CD4-positive, alpha-beta T cell treated with Interleukin-12 subunit alpha and Interleukin-12 subunit beta, for 1 hour (primary cell): ENCODE data around the gene ZNF865.
A peak's percentile ranks its signal among the peaks of the same experiment; 100 is the strongest.

Experiments used
- DNase-seq: peaks from one replicate; pipeline ENCODE4 v3.0.0-alpha.2; 2020

Gene ZNF865

GRCh38 chr19:55626350-55626749 is 20.9 kb downstream of the ZNF865 start:
- peak; percentile 82 for DNase-seq

GRCh38 chr19:55632463-55632834 is 27.0 kb downstream of the ZNF865 start:
- peak; percentile 92 for DNase-seq

DNA sequence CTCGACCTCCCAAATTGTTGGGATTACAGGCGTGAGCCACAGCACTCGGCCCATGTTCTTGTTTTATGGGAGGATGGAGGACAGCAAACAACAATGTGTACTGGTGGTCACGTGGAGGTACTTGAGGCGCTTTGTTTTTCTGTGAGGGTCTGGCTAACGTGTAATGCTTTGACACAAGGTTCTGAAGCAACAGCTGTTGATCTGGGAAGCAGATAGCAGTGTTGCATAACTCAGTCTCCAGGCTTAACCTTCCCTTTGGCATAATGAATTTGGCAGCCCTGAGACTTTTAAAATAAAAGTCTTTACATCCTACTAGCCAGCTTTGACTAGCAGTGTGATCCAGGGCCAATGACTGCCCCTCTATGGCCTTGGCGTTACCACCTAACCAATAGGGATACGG is 28.4 kb downstream of the ZNF865 start:
- DNase-seq, result no peak

DNA sequence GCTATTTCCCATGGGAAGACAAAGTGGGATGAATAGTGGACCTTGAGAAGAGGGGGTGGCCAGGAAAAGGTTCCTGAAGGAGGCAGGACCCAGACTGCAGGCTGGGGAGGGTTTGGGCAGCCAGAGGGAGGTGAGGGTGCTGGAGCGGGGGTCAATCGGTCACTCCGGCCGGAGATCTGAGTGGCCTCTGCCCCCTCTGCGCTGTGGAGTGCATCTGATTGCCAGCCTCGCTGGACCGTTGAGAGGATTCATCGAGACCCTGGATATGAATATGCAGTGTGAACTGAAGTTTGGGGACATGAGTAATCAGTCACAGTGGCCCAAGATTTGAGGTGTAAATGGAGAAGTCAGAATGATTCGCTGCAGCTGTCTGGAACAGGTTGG is 29.9 kb downstream of the ZNF865 start:
- peak; percentile 33 for DNase-seq

DNA sequence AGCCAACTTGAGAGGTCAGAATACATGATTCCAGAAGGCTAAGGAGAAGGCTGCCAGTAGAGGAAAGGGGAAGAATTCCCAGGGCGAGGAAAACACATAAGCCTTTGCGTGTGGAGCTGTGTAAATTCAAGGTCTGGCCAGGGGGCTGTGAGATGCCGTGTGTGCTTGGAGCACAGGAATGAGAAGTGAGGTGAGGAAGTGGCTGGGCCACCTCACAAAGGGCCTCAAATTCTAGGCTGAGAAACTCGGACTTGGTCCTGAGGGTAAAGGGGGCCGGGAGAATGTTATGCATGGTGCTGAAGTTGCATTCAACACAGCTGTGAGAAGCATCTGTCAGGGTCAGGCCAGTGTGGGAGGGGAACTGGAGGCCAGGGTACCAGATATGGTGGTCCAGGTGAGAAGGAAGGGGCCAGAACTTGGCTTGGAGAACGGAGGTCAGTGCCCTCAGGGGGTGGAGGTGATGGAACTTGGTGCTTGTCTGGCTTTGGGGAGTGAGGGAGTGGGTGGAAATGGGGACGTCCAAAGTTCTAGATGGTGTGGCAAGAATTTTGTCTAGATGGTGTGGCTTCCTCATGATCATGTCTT is 30.5 kb downstream of the ZNF865 start:
- no peak for DNase-seq

DNA sequence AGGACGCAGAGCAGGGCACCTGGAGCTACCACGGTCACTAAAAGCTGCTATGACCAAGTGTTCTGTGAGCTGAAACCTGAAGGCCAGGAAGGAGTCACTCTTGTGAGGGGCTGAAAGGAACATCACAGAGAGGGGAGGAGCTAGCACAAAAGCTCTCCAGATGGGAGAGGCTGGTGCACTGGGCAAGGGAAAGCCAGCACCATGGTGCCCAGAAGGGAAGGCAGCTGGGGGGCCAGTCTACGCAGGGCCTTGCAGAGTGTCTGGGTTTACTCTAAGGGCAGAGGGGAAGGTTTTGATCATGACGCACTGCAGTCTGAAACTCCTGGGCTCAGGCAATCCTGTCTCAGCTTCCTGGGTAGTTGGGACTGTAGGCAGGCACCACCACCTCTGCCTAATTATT is 31.3 kb downstream of the ZNF865 start:
- no peak for DNase-seq

DNA sequence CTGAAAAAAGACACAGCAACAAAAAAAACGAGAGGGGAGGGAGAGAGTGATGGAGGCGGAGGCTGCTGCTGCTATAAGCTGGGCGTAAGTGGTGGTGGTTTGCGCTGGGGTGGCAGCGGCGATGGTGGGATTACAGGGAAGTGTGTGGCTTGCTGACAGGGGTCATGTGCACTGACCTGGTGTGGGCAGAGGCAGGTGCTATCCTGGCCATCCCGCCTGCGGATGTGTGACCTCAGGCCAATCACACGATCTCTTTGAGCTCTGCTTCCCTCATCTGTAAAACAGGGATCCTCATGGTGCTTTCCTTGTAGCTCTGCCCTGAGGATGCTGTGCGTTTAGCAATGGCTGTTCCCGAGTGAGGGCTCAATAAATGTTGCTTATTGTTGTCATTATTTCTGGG is 32.1 kb downstream of the ZNF865 start:
- no peak for DNase-seq

DNA sequence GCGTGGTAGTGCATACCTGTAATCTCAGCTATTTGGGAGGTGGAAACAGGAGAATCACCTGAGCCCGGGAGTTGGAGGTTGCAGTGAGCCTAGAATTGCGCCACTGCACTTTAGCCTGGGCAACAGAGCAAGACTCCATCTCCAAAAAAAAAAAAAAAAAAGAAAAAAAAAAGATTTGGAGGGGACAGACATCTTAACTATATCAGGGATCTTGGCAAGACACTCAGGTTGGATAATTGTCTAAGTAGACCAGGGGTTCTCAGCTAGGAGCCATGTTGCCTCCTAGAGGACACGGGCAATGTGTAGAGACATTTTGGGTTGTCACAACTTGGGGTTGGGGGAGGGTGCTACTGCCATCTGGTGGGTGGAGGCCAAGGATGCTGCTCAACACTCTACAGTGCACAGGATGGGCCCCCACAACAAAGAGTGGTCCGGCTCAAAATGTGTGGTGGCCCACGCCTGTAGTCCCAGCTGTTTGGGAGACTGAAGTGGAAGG is 33.5 kb downstream of the ZNF865 start:
- peak; percentile 76 for DNase-seq

GRCh38 chr19:55640043-55640576 is 34.7 kb downstream of the ZNF865 start:
- peak; percentile 82 for DNase-seq

DNA sequence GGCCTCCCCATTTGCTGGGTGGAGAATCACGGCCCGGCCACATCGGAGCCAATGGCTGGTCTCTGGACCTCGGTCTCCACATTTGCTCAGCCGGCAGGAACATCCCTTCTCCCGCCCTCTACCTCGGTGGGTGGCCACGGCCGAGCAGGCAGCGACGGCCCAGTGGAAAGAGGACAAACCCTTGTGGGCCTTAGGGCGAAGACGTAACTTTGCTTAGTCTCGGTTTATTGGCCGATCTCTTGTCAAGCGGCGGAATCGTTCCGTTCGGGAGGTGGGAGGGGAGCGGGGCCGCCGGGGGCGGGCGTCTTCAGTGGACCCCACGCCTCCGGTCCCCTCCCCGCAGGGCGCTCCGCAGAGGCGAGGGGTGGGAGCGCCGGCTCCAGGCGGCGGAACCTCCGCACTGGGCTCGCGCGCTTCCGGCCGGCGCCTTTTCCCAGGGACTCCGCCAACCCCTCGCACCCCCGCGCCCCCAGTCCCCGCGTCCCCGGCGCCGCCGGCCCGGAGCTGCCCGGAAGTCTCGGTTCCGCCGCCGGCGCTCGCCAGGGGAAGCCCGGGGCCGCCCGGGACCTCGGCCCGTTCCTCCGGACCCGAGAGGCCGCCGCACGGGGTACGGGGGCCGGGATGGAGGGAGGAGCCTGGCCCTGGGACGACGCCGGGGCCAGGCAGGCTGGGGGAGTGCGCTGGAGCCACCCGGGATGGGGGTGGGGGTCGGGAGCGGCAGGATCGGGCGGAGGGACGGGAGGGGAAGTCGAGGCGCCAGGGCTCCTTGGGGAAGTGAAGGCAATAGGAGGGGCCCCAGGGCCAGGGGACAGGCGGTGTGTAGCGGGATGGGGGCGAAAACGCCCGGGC is 35.4 kb downstream of the ZNF865 start, which contains the start of gene ZNF580:
Gene ZNF580 (plus strand): TSS at position 426 of the 849 bp plus-strand sequence. CDS start 1,507 bp downstream, outside the sequence.
- DNase-seq, result peak; percentile 70

- DNase-seq, result peak; percentile 55
These were observed 36.1 kb downstream of the ZNF865 start for GRCh38 chr19:55641426-55642152.

- no peak for DNase-seq
These were observed 36.9 kb downstream of the ZNF865 start for GRCh38 chr19:55642153-55643002.

DNA sequence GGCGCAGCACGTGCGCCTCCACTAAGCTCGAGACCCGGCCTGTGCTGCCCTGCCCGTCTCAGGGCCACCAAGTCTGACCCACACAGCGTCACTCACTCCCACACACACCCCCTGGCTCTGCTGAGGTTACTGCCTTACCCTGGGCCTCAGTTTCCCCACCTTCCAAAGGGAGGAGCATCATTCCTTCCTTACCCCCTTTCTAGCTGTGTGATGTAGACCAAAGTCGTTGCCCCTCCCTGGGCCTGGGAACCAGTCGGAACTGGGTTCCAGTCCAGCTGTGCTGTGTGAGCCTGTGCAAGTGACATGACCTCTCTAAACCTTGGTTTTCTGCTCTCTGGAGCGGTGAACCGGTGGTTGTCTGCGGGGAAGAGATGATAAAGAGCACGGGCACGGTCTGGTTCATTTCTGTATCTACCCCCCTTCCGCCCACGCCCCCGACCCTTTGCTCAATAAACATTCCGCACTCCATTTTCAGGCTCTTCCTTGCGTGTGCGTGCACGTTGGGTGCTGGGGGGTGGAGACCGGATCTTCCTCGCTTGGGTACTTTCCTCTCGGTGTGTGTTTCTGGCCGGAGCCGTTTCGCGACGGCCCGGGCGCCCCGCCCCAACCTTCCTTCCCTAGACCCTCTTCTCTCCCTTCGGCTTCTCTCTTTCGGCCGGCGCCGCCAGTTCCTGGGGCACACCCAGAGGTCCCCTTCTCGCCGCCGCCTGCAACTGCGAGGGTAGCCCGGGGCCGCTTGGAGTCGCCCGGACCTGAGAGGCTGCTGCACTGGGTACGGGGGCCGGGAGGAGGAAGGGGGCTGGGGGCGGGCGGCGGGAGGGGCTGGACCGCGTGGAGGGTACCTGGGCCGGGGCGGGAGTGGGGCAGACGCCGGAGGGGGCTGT is 37.8 kb downstream of the ZNF865 start, which contains the start of gene ZNF581:
Gene ZNF581 (plus strand): TSS at position 647 of the 884 bp plus-strand sequence. CDS start 923 bp downstream, outside the sequence.
- peak; percentile 83 for DNase-seq

DNA sequence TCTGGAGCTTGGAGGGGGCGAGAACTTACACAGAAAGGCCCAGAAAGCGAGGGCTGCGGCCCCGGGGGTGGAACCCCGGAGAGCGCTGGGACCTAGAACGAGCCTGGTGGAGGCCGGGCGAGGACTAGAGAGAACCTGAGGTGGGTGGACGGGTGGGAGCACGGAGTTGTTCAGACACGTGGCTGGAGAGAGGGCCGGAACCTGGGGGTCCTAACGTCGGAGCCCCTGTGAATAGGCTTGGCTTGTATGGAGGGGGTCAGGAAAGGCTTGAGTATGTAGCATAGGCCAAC is 38.4 kb downstream of the ZNF865 start:
- DNase-seq, result no peak

DNA sequence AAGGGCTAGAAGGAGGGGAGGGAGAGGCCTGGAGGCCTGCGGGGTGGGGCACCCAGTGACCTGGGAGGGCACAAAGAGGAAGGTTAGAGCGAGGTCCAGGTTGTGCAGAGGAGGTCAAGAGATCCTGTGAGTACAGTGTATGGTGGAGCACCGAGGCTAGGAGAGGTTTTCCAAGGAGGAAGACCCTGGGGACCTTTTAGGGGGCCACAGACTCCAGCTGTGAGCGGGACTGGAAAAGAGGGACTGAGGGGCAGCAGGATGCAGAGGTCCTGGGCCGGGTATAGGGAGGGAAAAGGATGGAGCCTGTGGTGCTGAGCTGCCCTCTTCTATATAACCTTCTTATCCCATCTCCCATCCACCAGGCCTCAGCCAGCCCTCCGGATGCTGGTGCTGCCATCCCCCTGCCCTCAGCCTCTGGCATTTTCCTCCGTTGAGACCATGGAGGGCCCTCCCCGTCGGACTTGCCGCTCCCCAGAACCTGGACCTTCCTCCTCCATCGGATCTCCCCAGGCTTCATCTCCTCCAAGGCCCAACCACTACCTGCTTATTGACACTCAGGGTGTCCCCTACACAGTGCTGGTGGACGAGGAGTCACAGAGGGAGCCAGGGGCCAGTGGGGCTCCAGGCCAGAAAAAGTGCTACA is 38.9 kb downstream of the ZNF865 start:
- DNase-seq, result no peak

DNA sequence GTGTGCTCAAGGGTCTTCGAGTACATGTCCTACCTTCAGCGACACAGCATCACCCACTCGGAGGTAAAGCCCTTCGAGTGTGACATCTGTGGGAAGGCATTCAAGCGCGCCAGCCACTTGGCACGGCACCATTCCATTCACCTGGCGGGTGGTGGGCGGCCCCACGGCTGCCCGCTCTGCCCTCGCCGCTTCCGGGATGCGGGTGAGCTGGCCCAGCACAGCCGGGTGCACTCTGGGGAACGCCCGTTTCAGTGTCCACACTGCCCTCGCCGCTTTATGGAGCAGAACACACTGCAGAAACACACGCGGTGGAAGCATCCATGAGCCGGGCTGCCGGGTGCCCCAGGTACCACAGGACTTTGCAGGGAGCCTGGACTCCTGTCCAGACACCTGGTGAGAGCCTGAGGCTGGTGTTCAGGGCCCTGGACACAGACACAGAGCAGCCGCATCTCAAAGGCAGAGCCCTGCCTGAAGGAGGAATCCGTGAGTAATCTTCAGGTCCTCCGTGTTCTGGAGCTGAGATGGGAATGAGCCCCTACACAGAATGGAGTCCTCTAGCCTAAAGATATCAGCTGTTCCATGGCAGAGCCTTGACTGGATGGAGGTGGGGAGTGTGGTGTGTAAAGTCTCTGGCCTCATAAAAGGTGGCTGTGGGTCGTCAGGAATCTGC is 39.5 kb downstream of the ZNF865 start:
- DNase-seq, result no peak

GRCh38 chr19:55645512-55645881 is 40.0 kb downstream of the ZNF865 start:
- DNase-seq, result no peak

- DNase-seq, result no peak
These were observed 41.7 kb downstream of the ZNF865 start for GRCh38 chr19:55646889-55647731.
